ENCODE measurements around the gene B3GNT4. TPM values are rescaled to one million over a fixed set of nuclear protein-coding genes. Genes with fewer than 3 reads are reported as not detected.
"Not testable (repeated sequence)": the region's sequence is repeated elsewhere in the genome, so short reads cannot be mapped to it uniquely, and the experiment has no call there.

Gene B3GNT4
- total and polyA plus RNA-seq, 11 donors, result 0.11 to 0.27 TPM; not detected in 9

GRCh38 chr12:122174155-122174845 is 29.2 kb upstream of the B3GNT4 start, which contains the start of gene IL31:
Gene IL31 (minus strand): TSS chr12:122174221. CDS start chr12:122174172, 49 bp downstream.
- intact Hi-C loops (cut with DNase I), result no loop called here
- peaks cover 0 to 3% (median 0%) of the 10 kb centered on the region in 9 donors for H3K27me3 ChIP-seq
- H3K27ac ChIP-seq, result no peak within 1 kb of the TSS
- H3K4me3 ChIP-seq, result no peak within 1 kb of the TSS
- no peaks in the 10 kb centered on the region for H3K9me3 ChIP-seq
- ATAC-seq, result no peak
- no peaks in the 10 kb centered on the region for H3K36me3 ChIP-seq
- TF ChIP-seq POLR2A (IDR thresholded peaks at IDR 0.05) (no peak), CTCF (IDR thresholded peaks at IDR 0.05) (no peak)
- no peak for DNase-seq
- WGBS, 4 donors, result 88 to 92% (median 90%) methylated on average over 17 of the region's 17 CpGs
- H3K4me1 ChIP-seq, result no peaks in the 10 kb centered on the region

- DNase-seq; H3K9me3 ChIP-seq; H3K4me3 ChIP-seq; H3K4me1 ChIP-seq; intact Hi-C loops (cut with DNase I); H3K36me3 ChIP-seq; ATAC-seq; H3K27me3 ChIP-seq; H3K27ac ChIP-seq: not testable (repeated sequence)
- 88 to 95% (median 90%) methylated on average over 4 of the region's 4 CpGs for WGBS, 4 donors
Measured at GRCh38 chr12:122176473-122176872, 27.0 kb upstream of the B3GNT4 start.

- Histone ChIP-seq H3K36me3 (no peaks in the 10 kb centered on the region), H3K4me3 (peak within 1 kb of the TSS; percentile 32 to 64 (median 50)), H3K9me3 (no peaks in the 10 kb centered on the region), H3K4me1 (peaks cover 0 to 13% (median 3%) of the 10 kb centered on the region in 12 donors), H3K27ac (no peak within 1 kb of the TSS), H3K27me3 (peaks cover 0 to 12% (median 2%) of the 10 kb centered on the region in 9 donors)
- 2 to 13% (median 4%) methylated on average over 5 to 63 of the region's 63 CpGs for WGBS, 4 donors
- DNase-seq (peak in 2 of 5 donors; percentile 39 to 45), ATAC-seq (peak in 3 of 4 donors; percentile 58 to 78 (median 68))
- TF ChIP-seq CTCF (IDR thresholded peaks at IDR 0.05), result no peak
- TF ChIP-seq POLR2A (IDR thresholded peaks at IDR 0.05), result no peak
- intact Hi-C loops (cut with DNase I), result no loop called here
Measured at GRCh38 chr12:122182887-122183587, 20.5 kb upstream of the B3GNT4 start, which contains the start of gene LRRC43. Gene LRRC43 (plus strand): TSS chr12:122183123. CDS start chr12:122183145, 22 bp downstream.

GRCh38 chr12:122183588-122183940 is 19.9 kb upstream of the B3GNT4 start:
- Histone ChIP-seq H3K27me3 (peaks cover 0 to 12% (median 2%) of the 10 kb centered on the region in 9 donors), H3K27ac (no peak overlapping the region), H3K4me3 (peak overlapping the region in 11 of 12 donors; percentile 32 to 64 (median 52)), H3K9me3 (no peaks in the 10 kb centered on the region), H3K4me1 (peaks cover 0 to 13% (median 3%) of the 10 kb centered on the region in 12 donors), H3K36me3 (no peaks in the 10 kb centered on the region)
- DNase-seq (no peak), ATAC-seq (no peak)
- WGBS, 4 donors, result 77 to 84% (median 82%) methylated on average over 4 to 10 of the region's 10 CpGs
- intact Hi-C loops (cut with DNase I), result no loop called here
- no peak for TF ChIP-seq CTCF (IDR thresholded peaks at IDR 0.05)
- TF ChIP-seq POLR2A (IDR thresholded peaks at IDR 0.05), result no peak

Data from heart left ventricle (tissue), 16 donors.